NCI-H1694 treated with DMSO at 0.1 percent for 48 hours (cell line): ENCODE results near the gene AP4M1.
A peak's percentile ranks its signal among the peaks of the same experiment; 100 is the strongest.
"Not testable (repeated sequence)": the region's sequence is repeated elsewhere in the genome, so short reads cannot be mapped to it uniquely, and the experiment has no call there.

Experiments used
- DNase-seq: peaks from one replicate; lab custom pipeline; 2025; lab: John Stamatoyannopoulos, UW

The AP4M1 gene

DNA sequence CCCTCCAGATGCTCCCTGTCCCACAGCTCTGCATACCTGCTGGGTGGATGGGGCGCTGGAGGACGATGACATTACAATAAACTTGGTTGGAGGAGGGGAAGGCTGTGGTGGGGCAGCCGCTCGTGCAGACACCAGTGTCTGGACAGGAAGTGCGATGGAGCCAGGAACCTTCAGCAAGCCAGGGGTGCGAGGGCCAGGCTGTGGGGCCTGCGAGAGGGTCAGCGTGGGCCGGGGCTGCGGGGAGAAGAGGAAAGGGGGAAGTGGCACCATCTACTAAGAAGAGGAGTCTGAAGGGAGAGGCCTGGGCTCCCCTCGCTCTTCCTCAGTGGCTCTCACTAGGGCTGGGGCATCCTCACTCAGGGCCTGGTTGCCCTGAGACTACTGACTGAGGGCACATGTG lies 6.4 kb downstream of the AP4M1 start:
- no peak for DNase-seq

DNA sequence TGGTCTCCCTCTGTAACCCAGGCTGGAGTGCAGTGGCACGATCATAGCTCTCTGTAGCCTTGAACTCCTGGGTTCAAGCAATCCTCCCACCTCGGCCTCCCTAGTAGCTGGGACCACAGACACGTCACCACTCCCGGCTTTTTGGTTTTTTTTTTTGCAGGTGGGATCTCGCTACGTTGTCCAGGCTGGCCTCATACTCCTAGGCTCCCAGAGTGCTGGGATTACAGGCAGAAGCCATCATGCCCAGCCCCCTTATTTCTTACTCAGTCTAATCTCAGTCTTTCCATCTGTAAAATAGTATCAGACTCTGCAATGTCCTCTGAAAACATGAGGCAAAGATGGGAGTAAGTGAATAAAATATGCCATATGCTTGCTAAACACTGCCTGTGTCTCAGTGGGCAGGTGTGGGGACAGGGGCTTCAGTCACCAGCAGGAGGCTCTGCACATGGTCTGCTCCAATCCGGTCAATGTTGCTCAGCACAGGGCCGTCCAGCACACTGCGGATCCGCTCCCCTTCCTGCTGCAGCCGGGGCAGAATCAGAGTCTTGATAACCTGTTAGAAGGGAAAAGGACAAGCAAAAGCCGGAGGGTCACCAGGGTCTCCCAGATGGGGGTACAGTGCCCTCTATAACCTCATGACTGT lies 8.2 kb downstream of the AP4M1 start:
- DNase-seq: no peak

- no peak for DNase-seq
These were observed 9.7 kb downstream of the AP4M1 start for GRCh38 chr7:100111156-100111555.

DNA sequence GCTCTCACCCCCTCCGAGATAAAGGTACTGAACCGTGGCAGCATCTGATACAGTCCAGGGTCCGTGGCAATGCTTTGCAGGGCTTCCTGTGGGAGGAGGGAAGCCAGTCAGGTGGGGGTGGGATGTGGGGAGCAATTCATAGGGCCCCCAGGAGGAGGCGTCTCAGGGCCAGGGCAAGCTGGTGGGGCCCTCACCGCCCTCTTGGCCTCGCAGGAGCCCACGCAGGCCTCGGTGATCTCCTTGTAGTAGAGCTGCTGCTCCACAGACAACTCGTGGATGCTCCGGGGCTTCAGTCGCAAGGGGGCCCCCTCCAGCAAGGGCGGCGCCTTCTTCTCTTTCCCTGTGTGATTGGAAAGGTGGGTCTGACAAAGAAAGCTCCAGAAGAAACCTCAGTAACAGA lies 10.5 kb downstream of the AP4M1 start:
- no peak for DNase-seq

DNA sequence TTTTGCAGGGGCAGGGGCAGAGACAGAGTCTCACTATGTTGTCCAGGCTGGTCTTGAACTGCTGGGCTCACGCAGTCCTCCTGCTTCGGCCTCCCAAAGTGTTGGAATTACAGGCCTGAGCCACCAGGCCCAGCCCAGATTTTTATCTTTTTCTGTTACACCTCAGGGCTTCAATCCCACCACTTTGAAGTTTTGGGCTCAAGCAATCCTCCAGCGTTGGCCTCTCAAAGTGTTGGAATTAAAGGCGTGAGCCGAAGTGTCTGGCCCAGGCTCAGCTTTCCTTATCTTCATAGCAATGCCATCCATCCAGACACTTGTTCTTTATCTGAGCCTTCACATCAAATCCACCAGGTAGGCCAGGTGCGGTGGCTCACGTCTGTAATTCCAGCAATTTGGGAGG lies 13.6 kb downstream of the AP4M1 start:
- DNase-seq: no peak

DNA sequence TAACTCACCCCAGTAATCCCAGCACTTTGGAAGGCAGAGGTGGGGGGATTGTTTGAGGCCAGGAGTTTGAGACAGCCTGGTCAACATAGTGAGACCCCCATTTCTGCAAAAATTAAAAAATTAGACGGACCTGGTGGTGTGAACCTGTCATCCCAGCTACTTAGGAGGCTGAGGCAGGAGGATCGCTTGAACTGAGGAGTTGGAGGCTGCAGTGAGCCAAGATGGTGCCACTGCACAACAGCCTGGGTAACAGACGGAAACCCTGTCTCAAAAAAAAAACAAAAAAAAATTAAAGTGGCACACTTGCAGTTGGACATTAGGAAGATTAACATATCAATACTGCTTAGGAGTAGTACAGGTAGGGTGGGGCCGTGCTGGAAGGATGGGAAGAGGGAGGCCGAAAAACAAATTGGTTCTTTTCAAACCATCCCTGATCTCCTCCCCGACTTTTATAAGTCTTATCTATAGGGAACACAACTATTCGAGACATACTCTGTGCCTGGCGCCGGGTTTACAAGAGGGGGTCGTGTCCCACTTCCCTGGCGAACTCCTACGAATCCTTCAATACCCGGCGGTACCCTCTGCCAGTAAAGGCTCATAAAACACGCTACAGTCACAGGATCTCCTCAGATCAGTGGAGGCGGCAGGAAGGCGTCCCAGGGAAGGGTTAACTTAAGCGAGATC lies 17.1 kb downstream of the AP4M1 start:
- no peak for DNase-seq

DNA sequence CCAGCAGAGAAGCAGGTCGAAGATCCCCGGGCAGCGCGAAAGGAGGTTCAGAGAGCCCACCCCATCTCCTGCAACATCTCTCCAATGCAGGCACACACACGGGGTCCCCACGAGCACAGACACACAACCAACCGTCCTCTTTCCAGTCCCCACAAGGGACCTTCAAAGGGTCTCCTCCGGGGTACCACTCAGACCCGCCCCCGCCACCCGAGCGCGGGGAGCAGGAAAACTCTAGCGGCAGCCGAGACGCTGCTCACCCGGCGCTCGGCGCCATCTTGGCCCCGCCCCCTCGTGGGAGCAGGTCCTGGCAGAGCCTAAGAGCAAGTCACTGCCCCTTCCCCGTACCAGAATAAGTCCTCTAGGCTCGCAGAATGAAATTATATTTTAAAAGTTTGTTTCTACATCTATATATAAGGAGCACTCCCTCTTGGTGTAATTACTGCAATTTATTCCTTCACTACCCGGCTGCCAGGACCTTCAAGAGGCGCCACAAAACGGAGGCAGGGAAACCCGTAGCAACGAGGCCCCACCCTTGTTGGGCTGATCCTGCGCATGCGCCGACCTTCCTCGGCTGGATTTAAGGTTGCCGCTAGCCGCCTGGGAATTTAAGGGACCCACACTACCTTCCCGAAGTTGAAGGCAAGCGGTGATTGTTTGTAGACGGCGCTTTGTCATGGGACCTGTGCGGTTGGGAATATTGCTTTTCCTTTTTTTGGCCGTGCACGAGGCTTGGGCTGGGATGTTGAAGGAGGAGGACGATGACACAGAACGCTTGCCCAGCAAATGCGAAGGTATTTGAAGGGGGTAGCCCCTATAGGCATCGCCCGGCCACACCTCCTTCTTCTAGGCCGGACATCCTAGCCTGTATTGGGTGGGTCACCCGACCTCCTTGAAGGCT lies 17.9 kb downstream of the AP4M1 start, which contains the start of the genes CNPY4 and TAF6:
TSS of gene CNPY4 (plus strand) at position 563 of the 898 bp plus-strand sequence. CDS start at position 674, 111 bp downstream.
TSS of gene TAF6 (minus strand) at position 287 of the 898 bp plus-strand sequence. CDS start 5,149 bp downstream, outside the sequence.
- peak; percentile 95 for DNase-seq

- peak; percentile 61 for DNase-seq
These were observed 18.7 kb downstream of the AP4M1 start for GRCh38 chr7:100119970-100120732.

- DNase-seq: no peak
These were observed 19.2 kb downstream of the AP4M1 start for GRCh38 chr7:100120733-100121036.

DNA sequence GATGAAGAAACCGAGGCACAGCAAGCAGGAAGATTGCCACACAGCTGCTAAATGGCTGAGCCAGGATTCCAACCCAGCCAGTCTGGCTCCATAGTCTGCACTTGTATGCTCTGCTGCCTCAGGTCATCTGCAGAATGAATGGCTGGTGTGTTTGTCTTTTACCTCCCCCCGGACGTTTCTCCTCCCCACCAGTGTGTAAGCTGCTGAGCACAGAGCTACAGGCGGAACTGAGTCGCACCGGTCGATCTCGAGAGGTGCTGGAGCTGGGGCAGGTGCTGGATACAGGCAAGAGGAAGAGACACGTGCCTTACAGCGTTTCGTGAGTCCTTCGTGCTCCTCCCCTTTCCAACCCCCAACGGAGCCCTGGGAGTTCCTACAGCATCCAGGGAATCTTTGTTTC lies 20.6 kb downstream of the AP4M1 start:
- no peak for DNase-seq

DNA sequence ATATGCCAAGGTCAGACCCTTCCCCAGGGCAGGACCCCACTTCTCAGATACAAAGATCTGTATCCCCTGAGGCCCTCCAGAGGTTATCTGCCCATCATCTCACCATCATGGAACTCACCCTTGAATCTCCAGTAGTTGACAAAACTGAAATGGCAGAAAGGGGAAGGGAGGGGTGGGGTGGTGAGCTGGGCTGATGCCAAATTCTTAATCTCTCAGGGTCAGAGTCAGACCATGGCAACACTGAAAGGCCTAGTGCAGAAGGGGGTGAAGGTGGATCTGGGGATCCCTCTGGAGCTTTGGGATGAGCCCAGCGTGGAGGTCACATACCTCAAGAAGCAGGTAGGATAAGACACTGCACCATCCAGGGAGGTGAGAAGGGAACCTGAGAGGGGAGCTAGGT lies 21.1 kb downstream of the AP4M1 start:
- no peak for DNase-seq

DNA sequence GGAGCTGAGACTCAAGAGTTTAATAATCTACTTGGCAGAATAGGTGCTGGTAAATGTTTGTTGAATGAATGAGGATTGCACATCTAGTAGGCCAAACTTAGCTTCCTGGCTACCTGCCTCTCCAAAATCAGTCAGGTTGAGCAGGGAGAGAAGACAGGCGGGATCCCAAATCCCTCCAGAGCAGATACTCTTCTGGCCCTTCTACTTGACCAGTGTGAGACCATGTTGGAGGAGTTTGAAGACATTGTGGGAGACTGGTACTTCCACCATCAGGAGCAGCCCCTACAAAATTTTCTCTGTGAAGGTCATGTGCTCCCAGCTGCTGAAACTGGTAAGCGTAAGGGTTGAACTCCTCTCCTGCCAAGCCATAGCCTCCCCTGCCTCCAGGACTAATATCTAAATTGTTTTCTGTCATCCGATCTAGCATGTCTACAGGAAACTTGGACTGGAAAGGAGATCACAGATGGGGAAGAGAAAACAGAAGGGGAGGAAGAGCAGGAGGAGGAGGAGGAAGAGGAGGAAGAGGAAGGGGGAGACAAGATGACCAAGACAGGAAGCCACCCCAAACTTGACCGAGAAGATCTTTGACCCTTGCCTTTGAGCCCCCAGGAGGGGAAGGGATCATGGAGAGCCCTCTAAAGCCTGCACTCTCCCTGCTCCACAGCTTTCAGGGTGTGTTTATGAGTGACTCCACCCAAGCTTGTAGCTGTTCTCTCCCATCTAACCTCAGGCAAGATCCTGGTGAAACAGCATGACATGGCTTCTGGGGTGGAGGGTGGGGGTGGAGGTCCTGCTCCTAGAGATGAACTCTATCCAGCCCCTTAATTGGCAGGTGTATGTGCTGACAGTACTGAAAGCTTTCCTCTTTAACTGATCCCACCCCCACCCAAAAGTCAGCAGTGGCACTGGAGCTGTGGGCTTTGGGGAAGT lies 23.1 kb downstream of the AP4M1 start:
- no peak for DNase-seq

DNA sequence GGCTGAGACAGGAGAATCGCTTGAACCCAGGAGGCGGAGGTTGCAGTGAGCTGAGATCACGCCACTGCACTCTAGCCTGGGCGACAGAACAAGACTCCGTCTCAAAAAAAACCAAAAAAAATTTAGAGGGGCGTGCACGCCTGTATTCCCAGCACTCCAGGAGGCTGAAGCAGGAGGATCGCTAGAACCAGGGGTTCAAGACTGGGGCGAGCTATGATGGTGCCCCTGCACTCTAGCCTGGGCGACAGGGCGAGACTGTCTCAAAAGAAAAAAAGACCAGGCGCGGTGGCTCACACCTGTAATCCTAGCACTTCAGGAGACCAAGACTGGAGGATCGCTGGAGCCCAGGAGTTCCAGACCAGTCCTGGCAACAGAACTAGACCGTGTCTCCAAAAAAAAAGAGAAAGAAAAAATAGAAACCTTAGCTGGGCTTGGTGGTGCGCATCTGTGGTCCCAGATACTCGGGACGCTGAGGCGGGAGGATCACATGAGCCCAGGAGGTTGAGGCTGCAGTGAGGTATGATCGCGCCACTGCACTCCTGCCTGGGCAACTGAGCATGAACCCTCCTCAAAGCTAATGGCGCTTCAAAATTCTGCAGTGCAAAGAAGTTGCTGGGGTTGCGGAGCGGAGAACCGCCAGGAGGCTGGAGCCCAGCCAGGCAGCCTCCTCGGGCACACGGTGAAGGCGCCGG lies 24.9 kb downstream of the AP4M1 start:
- no peak for DNase-seq

DNA sequence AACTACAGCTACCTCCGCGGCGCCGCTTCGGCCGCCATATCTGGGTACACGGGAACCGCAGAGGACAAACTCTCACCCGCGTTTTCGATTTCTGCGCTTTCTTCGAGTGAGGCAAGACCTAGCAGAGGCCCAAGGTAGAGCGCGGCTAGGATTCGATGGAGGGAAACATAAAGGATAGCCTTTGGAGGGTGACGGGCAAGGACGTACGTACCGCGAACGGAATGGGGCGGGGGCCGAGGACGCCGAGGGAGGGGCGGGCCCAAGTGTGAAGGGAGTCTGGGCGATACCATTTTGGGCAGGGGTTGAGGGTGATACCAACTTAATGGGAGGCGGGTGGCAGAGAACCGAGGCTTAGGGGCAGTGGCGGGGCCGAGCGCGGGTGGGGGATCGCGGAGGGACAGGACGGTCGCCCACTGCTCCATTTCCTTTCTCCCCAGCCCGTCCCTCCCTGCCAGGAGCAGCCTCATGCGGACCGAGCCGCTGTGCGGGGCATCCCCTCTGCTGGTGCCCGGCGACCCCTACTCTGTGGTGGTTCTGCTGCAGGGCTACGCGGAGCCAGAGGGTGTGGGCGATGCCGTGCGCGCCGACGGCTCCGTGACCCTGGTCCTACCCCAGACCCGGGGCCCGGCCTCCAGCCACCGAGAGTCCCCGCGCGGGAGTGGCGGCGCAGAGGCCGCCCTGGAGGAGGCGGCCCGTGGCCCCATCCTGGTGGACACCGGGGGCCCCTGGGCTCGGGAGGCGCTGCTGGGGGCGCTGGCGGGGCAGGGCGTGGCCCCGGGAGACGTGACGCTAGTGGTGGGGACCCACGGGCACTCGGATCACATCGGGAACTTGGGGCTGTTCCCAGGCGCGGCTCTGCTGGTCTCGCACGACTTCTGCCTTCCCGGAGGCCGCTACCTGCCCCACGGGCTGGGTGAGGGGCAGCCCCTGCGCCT lies 25.8 kb downstream of the AP4M1 start, which contains the start of gene MBLAC1:
TSS of gene MBLAC1 (plus strand) at position 37 of the 935 bp plus-strand sequence. CDS start at position 466, 429 bp downstream.
- DNase-seq: peak; percentile 94

- peak; percentile 62 for DNase-seq
These were observed 26.6 kb downstream of the AP4M1 start for GRCh38 chr7:100127866-100128636.

- no peak for DNase-seq
These were observed 27.2 kb downstream of the AP4M1 start for GRCh38 chr7:100128637-100128963.

DNA sequence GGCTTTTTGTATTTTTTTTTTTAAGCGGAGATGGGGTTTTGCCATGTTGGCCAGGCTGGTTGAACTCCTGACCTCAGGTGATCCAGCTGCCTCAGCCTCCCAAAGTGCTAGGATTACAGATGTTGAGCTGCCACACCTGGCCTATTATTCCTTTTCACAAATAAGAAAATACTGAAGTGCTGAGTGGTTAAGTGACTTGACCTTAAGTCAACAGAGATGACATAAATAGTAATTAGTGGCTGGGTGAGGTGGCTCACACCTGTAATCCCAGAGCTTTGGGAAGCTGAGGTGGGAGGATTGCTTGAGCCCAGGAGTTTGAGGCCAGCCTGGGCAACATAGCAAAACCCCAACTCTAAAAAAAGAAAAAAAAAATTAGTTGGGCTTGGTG lies 28.8 kb downstream of the AP4M1 start:
- DNase-seq: not testable (repeated sequence)
